NT2/D1 (cell line): ENCODE measurements around the gene CSK.

Source experiments
- DNase-seq: peaks from one replicate; pipeline ENCODE4 v3.0.0-alpha.2; 2011; ENCODE audit warnings: low read depth, low spot score
- H3K27me3 ChIP-seq: 2 replicates; pipeline ENCODE4 v1.6.0; 2011; ENCODE audit warnings: mild to moderate bottlenecking; ENCODE audit not compliant: insufficient read length, insufficient read depth
- H3K36me3 ChIP-seq: 2 replicates; pipeline ENCODE4 v1.6.1; 2011; ENCODE audit warnings: mild to moderate bottlenecking, low read length, mixed read lengths; ENCODE audit not compliant: insufficient read depth, insufficient read length
- H3K4me1 ChIP-seq: 2 replicates; pipeline ENCODE4 v1.5.1; 2011; ENCODE audit not compliant: insufficient read depth, insufficient read length
- H3K4me3 ChIP-seq: 2 replicates; pipeline ENCODE4 v1.5.1; 2011; ENCODE audit warnings: low read depth; ENCODE audit not compliant: insufficient read length
- H3K9ac ChIP-seq: 2 replicates; pipeline ENCODE4 v1.6.0; 2011; ENCODE audit warnings: low read depth; ENCODE audit not compliant: insufficient read length
- H3K9me3 ChIP-seq: 2 replicates; pipeline ENCODE4 v1.5.1; 2011; ENCODE audit warnings: mild to moderate bottlenecking, low read length; ENCODE audit not compliant: insufficient read depth
- SUZ12 ChIP-seq: IDR thresholded peaks from 2 replicates; pipeline ENCODE4 v1.6.1; 2011; ENCODE audit not compliant: insufficient read length, insufficient read depth; ENCODE audit errors: extremely low read depth
- YY1 ChIP-seq: IDR thresholded peaks from 2 replicates; pipeline ENCODE4 v1.6.1; 2011; ENCODE audit not compliant: insufficient read length, insufficient read depth
- ZNF274 ChIP-seq: IDR thresholded peaks from 2 replicates; pipeline ENCODE4 v1.6.1; 2011; ENCODE audit warnings: mild to moderate bottlenecking, low read depth, low read length

The CSK gene

DNA sequence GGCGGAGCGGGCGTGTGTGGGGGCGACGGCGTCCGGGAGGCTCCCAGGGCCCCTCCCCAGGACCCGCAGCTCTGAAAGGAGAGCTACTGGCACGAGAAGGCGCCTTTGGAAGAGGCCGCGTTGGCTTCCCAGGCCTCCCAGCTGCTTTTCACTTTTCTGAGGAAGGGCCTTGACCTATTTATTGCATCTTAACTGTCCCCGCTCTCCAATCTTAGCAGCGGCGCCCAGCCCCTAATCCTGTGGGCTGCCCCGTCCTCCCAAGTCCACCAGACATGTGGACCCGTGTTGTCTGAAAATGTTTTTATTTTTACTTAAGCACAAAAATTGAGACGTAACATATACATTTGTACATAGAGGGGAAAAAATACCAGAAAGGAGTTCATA lies 61.6 kb downstream of the CSK start:
- Histone ChIP-seq H3K36me3 (peaks cover 58% of the 10 kb centered on the region), H3K9me3 (no peaks in the 10 kb centered on the region), H3K4me1 (peaks cover 30% of the 10 kb centered on the region), H3K27me3 (no peaks in the 10 kb centered on the region), H3K4me3 (peak overlapping the region; percentile 92), H3K9ac (peak overlapping the region; percentile 91)
- TF ChIP-seq YY1 (no peak), SUZ12 (no peak), ZNF274 (no peak)
- no peak for DNase-seq

DNA sequence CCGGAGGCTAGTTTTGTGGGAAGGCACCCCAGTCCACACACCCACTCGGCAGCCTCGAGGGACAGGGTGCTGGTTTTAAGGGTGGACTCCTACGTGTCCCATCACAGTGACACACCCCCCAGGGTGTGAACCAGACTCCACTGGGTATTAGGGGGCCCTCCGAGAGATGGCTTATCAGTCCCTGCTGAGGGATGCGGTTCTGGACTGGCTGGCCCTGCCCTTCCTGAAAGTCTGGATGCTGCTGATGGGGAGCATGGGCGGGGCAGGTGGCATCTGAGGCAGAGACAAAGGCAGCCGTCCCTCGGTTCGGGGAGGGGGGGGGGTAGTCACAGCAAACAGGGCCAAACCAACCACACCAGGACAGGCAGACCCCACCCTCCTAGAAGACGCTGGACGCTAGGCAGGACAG lies 62.0 kb downstream of the CSK start:
- peak overlapping the region; percentile 91 for H3K9ac ChIP-seq

DNA sequence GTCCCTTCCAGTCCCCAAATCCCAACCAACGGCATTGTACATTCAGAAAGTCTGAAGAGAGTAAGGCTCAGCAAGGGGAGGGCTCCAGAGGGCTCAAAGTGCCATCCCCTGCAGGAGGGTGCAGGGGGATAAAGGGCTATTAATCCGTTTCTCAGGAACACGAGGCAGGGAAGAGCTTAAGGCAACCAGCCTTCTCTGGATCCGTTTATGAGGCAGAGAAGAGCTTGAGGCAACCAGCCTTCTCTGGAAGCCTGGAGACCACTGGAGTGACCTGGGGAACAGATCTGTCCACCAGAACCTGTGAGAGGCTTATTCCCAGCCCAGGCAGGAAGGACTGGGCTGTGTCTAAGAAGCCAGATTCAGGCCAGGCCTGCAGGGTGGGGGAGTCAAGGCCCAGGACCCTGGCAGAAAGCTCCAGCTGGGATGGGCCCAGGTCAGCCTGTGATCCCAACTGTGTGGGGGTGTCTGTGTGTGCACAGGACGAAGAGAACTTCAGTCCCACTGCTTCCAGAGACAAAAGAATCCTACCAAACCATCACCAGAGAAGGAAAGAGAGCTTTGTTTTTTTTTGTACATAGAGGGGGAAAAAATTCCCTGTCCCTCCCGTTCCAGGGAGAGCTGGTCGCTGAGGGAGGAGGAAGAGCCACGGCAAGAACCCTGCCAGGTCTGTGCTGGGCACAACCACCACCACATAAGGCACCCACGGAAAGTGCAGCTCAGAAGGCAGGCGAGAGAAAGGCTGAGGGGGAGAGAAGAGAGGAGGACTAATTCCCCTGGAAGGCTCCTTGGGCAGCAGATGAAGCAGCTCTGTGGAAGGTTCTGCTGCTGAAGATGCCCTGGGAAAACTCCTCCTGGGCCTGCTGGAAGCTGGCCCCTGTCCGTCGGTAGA lies 62.7 kb downstream of the CSK start:
- peaks cover 30% of the 10 kb centered on the region for H3K4me1 ChIP-seq
- DNase-seq, result no peak
- no peaks in the 10 kb centered on the region for H3K27me3 ChIP-seq
- H3K9ac ChIP-seq, result peak overlapping the region; percentile 91
- TF ChIP-seq SUZ12 (no peak), ZNF274 (no peak), YY1 (no peak)
- peaks cover 55% of the 10 kb centered on the region for H3K36me3 ChIP-seq
- H3K9me3 ChIP-seq, result no peaks in the 10 kb centered on the region
- no peak overlapping the region for H3K4me3 ChIP-seq

More for the DNA sequence above, 62.0 kb downstream of the CSK start:
- Histone ChIP-seq H3K27me3 (no peaks in the 10 kb centered on the region), H3K36me3 (peaks cover 56% of the 10 kb centered on the region), H3K9me3 (no peaks in the 10 kb centered on the region), H3K4me1 (peaks cover 30% of the 10 kb centered on the region), H3K4me3 (peak overlapping the region; percentile 92)
- TF ChIP-seq ZNF274 (no peak), YY1 (no peak)
- DNase-seq, result no peak

DNA sequence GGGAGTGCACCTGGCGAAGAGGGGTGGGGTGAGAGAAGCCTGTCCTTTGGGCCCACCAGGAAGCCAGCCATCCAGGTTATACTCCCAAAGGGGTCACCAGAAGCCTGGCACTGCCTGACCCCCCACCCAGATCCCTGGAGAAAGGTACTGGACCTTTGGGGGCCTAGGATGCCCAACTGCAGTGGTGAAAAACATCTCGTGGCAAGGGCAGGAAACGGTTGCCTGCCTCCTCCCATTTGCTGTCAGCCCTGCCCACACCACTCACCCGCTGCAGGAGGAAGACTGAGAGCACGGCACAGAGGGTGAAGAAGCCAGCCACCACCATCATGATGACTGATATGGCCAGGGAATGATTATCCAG lies 63.3 kb downstream of the CSK start:
- DNase-seq, result no peak
- Histone ChIP-seq H3K36me3 (peaks cover 57% of the 10 kb centered on the region), H3K27me3 (no peaks in the 10 kb centered on the region), H3K9ac (no peak overlapping the region), H3K9me3 (no peaks in the 10 kb centered on the region), H3K4me1 (peaks cover 24% of the 10 kb centered on the region), H3K4me3 (no peak overlapping the region)
- no peak for TF ChIP-seq YY1
- TF ChIP-seq ZNF274, result no peak
- TF ChIP-seq SUZ12, result no peak

DNA sequence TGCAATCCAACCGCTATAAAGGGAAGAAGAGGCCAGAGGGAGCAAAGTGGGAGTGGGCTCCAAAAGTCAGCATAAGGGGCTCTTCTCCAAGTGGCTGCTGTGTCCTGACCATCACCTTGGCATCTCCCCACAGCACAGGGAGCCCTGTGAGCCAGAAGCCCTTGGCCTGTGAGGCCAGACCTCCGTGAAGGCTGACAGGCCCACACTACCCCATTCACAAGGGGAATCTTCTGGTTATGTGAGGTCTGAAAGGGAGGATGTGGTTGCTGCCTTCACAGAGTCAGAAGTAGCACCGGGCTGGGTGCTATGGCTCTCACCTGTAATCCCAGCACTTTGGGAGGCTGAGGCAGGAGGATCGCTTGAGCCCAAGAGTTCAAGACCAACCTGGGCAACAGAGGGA lies 63.7 kb downstream of the CSK start:
- TF ChIP-seq YY1 (no peak), ZNF274 (no peak), SUZ12 (no peak)
- H3K27me3 ChIP-seq, result no peaks in the 10 kb centered on the region
- H3K4me1 ChIP-seq, result peaks cover 20% of the 10 kb centered on the region
- H3K9ac ChIP-seq, result no peak overlapping the region
- no peak for DNase-seq
- no peaks in the 10 kb centered on the region for H3K9me3 ChIP-seq
- no peak overlapping the region for H3K4me3 ChIP-seq
- H3K36me3 ChIP-seq, result peaks cover 58% of the 10 kb centered on the region

DNA sequence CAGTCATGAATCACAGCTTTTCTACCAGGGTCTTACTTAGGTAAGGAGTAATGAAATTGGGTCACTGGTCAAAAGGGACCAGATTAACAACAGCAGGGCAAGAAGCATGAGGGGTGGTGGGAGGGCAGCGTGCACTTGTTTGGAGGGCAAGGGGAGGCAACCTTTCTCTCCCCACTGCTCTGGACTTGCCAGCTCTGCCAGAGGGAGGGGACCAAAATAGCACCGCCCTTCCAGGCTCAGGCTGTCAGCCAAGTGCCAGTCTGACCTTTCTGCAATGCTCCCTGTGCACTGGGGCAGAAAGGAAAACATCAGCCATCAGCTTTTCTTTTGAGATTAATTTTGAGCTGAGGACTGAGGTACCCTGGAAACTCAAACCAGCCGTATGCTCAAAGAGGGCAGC lies 65.6 kb downstream of the CSK start:
- Histone ChIP-seq H3K9ac (no peak overlapping the region), H3K9me3 (no peaks in the 10 kb centered on the region), H3K4me1 (peaks cover 8% of the 10 kb centered on the region), H3K27me3 (no peaks in the 10 kb centered on the region), H3K36me3 (peaks cover 68% of the 10 kb centered on the region), H3K4me3 (no peak overlapping the region)
- TF ChIP-seq YY1 (no peak), ZNF274 (no peak), SUZ12 (no peak)
- DNase-seq, result no peak

DNA sequence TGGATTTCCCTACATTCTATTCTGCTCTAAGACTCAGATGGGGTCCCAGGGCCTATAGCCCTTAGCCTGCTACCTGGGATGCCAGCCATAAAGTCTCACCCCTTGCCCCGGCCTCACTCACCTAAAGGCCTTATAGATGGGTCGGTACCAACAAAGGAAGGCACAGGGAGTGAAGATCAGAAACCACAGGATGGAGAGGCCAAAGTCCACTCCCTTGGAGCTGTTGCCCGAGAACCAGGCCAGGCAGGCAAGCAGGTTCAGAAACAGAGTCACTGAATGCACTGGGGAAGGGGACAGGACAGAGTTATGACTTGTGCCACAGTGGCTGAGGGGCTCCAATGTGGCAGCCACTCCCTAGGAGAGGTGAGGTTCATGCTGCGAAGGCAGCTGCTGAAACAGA lies 68.5 kb downstream of the CSK start:
- no peaks in the 10 kb centered on the region for H3K27me3 ChIP-seq
- peaks cover 77% of the 10 kb centered on the region for H3K36me3 ChIP-seq
- no peak for DNase-seq
- TF ChIP-seq YY1 (no peak), SUZ12 (no peak), ZNF274 (no peak)
- peaks cover 9% of the 10 kb centered on the region for H3K4me1 ChIP-seq
- no peak overlapping the region for H3K4me3 ChIP-seq
- no peaks in the 10 kb centered on the region for H3K9me3 ChIP-seq
- no peak overlapping the region for H3K9ac ChIP-seq
